GM12875 (cell line): ENCODE measurements around the gene LBR.

Experiments
- H3K4me3 ChIP-seq: one replicate; pipeline ENCODE4 v1.5.1; 2011; ENCODE audit warnings: low read depth, low read length, control low read depth
- TF ChIP-seq, protein P1 (sequence below): IDR thresholded peaks from 2 replicates; pipeline ENCODE4 v1.5.1; 2011; ENCODE audit warnings: low read depth, mild to moderate bottlenecking, control low read depth, inconsistent platforms, low read length, moderate library complexity, borderline replicate concordance; ENCODE audit not compliant: insufficient read depth

LBR gene

GRCh38 chr1:225422031-225422605, 5.7 kb downstream of the LBR start:
- TF ChIP-seq, protein P1, sequence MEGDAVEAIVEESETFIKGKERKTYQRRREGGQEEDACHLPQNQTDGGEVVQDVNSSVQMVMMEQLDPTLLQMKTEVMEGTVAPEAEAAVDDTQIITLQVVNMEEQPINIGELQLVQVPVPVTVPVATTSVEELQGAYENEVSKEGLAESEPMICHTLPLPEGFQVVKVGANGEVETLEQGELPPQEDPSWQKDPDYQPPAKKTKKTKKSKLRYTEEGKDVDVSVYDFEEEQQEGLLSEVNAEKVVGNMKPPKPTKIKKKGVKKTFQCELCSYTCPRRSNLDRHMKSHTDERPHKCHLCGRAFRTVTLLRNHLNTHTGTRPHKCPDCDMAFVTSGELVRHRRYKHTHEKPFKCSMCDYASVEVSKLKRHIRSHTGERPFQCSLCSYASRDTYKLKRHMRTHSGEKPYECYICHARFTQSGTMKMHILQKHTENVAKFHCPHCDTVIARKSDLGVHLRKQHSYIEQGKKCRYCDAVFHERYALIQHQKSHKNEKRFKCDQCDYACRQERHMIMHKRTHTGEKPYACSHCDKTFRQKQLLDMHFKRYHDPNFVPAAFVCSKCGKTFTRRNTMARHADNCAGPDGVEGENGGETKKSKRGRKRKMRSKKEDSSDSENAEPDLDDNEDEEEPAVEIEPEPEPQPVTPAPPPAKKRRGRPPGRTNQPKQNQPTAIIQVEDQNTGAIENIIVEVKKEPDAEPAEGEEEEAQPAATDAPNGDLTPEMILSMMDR, result no peak

GRCh38 chr1:225418598-225418997, 9.2 kb downstream of the LBR start:
- no peak overlapping the region for H3K4me3 ChIP-seq
- TF ChIP-seq, protein P1, result no peak

More at GRCh38 chr1:225422031-225422605, 5.7 kb downstream of the LBR start:
- no peak overlapping the region for H3K4me3 ChIP-seq

DNA sequence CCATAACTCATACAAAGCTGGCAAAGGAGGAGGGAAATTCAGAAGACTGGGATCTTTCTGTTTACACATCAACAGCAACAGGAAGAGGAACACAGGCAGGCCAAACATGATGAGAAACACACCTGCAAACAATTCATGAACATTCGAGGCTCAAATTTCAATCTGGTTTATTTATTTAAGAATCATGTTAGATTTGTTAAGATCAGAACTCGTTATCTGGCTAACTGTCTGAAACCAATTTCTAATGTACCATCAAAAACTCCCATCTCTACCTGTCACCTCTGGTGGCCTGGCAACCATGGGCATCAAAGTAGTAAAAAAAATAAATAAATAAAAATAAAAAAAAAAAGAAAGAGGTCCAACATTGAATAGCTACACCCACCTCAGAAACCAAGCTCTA, 9.8 kb downstream of the LBR start:
- TF ChIP-seq, protein P1, result no peak

GRCh38 chr1:225415967-225416745, 11.7 kb downstream of the LBR start:
- H3K4me3 ChIP-seq, result no peak overlapping the region
- TF ChIP-seq, protein P1, result no peak

More for the DNA sequence above, 9.8 kb downstream of the LBR start:
- H3K4me3 ChIP-seq, result no peak overlapping the region

DNA sequence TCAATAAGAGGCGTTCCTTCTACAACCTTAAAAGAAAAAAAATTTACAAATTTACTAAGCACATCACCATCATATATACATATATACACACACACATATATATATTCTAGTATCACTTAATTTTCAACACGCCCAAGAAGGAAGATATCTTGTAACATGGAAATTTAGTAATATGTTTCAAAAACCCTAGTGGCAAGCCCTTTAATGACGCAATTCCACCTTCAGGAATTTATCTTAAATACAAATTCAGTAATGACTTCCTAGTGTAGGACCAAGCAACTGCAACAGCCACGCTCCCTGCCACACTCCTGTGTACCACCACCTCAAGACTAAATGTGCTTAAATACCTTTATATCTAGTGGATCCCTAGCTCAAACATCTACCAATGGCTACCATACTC, 12.5 kb downstream of the LBR start:
- TF ChIP-seq, protein P1, result no peak
- H3K4me3 ChIP-seq, result no peak overlapping the region

- no peak overlapping the region for H3K4me3 ChIP-seq
- TF ChIP-seq, protein P1, result no peak
These were observed 14.0 kb downstream of the LBR start for GRCh38 chr1:225413708-225414375.

DNA sequence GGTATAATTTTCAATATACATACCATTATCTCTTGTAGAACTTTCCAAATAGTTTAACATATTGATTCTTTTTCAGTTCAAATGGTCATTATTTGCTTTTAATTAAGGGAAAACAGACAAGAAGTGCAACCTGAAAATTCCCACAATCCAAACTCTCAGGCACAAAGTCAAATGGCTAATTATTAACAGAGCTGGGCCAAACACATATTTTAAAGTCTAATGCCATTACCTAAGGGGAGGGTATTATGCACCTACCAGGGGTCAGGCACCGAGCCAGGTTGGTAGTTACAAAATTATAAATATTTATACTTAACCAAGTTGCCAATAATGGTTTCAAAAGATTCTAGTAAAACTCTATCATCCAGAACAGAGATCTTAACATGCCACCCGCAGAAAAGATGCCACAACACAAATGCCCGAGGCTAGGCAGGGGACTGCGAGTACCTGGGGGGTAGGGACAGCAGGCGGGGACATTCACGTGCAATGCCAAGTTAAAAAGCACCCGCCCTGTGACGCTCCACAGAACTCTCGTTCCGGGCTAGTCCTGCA, 15.0 kb downstream of the LBR start:
- no peak overlapping the region for H3K4me3 ChIP-seq
- TF ChIP-seq, protein P1, result no peak
